ENCODE data around the gene B3GAT1. TPM values are rescaled to one million over a fixed set of nuclear protein-coding genes. Genes with fewer than 3 reads are reported as not detected.

Gene B3GAT1
- total RNA-seq, 1 donor = not detected

DNA sequence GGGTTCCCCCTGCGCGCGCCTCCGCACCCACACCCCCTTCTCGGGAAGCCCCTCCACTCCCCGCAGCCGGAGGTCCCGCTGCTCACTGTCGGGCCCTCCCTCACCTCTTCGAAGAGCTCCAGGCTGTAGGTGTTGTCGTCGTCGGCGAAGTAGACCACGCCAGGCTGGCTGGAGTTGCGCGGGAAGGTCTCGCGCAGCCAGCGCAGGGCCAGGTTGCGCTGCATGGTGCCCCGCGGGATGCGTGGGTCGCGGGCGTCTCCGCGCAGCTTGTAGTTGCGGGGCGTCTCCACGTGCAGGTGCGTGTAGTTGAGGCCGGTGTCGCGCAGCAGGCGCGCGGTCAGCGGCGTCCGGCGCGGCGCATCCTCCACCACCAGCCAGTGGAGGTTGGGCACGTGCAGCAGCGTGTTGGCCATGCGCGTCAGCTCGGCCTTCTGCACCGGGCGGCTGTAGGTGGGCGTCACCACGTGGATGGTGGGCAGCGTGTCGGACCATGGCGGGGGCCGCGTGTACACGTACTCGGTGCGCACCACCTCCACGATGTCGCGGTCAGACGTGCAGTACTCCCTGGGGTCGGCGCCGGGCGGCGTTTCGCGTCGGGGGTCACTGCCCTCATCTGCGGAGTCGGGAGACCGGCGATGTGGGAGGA is 28.3 kb downstream of the B3GAT1 start:
- no peaks in the 10 kb centered on the region for H3K9me3 ChIP-seq (ENCODE audit: low read depth, low read length)
- no peaks in the 10 kb centered on the region for H3K79me2 ChIP-seq (ENCODE audit: insufficient read depth, low read length)
- no peak overlapping the region for H3K4me3 ChIP-seq (ENCODE audit: insufficient read depth, low read length)
- no peak overlapping the region for H3K4me2 ChIP-seq (ENCODE audit: insufficient read depth, low read length)
- H3K36me3 ChIP-seq (ENCODE audit: insufficient read depth, low read length) = no peaks in the 10 kb centered on the region
- no peak overlapping the region for H2AFZ ChIP-seq (ENCODE audit: low read length)
- no peak for DNase-seq (ENCODE audit: insufficient read length, low spot score, missing footprints)
- no peak overlapping the region for H3K27ac ChIP-seq (ENCODE audit: low read depth, low read length)
- no peaks in the 10 kb centered on the region for H3K4me1 ChIP-seq (ENCODE audit: insufficient read depth, low read length)
- no peaks in the 10 kb centered on the region for H3K27me3 ChIP-seq (ENCODE audit: insufficient read depth, low read length)
- TF ChIP-seq, protein P1, sequence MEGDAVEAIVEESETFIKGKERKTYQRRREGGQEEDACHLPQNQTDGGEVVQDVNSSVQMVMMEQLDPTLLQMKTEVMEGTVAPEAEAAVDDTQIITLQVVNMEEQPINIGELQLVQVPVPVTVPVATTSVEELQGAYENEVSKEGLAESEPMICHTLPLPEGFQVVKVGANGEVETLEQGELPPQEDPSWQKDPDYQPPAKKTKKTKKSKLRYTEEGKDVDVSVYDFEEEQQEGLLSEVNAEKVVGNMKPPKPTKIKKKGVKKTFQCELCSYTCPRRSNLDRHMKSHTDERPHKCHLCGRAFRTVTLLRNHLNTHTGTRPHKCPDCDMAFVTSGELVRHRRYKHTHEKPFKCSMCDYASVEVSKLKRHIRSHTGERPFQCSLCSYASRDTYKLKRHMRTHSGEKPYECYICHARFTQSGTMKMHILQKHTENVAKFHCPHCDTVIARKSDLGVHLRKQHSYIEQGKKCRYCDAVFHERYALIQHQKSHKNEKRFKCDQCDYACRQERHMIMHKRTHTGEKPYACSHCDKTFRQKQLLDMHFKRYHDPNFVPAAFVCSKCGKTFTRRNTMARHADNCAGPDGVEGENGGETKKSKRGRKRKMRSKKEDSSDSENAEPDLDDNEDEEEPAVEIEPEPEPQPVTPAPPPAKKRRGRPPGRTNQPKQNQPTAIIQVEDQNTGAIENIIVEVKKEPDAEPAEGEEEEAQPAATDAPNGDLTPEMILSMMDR (IDR thresholded peaks at IDR 0.05; ENCODE audit: extremely low read depth, low read depth, low read length) = no peak
- H4K20me1 ChIP-seq (ENCODE audit: insufficient read depth, low read length) = no peaks in the 10 kb centered on the region

DNA sequence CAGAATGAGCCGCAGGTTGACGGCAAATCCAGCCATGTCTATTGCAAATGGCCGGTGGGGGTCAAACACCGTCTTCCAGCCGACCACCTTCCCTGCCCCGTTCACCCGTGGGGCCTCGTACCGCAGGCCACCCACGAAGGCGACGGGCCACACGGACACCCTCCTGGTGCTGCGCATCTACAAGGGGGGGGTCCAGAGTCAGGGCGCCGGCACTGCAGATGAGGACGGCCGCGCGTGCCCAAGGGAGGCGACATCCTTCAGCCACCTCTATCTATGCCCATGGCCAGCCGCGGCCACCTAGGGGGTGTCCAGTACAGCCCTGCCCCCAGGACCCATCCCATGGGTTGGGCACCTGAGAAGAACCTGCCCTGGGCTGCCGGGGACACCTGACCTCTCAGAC is 29.2 kb downstream of the B3GAT1 start:
- TF ChIP-seq, protein P1 (IDR thresholded peaks at IDR 0.05; ENCODE audit: extremely low read depth, low read depth, low read length) = no peak
- H3K4me2 ChIP-seq (ENCODE audit: insufficient read depth, low read length) = no peak overlapping the region
- H4K20me1 ChIP-seq (ENCODE audit: insufficient read depth, low read length) = no peaks in the 10 kb centered on the region
- no peaks in the 10 kb centered on the region for H3K27me3 ChIP-seq (ENCODE audit: insufficient read depth, low read length)
- no peak overlapping the region for H2AFZ ChIP-seq (ENCODE audit: low read length)
- no peak for DNase-seq (ENCODE audit: insufficient read length, low spot score, missing footprints)
- H3K27ac ChIP-seq (ENCODE audit: low read depth, low read length) = no peak overlapping the region
- H3K79me2 ChIP-seq (ENCODE audit: insufficient read depth, low read length) = no peaks in the 10 kb centered on the region
- H3K4me3 ChIP-seq (ENCODE audit: insufficient read depth, low read length) = no peak overlapping the region
- no peaks in the 10 kb centered on the region for H3K36me3 ChIP-seq (ENCODE audit: insufficient read depth, low read length)
- H3K9me3 ChIP-seq (ENCODE audit: low read depth, low read length) = no peaks in the 10 kb centered on the region
- H3K4me1 ChIP-seq (ENCODE audit: insufficient read depth, low read length) = no peaks in the 10 kb centered on the region

DNA sequence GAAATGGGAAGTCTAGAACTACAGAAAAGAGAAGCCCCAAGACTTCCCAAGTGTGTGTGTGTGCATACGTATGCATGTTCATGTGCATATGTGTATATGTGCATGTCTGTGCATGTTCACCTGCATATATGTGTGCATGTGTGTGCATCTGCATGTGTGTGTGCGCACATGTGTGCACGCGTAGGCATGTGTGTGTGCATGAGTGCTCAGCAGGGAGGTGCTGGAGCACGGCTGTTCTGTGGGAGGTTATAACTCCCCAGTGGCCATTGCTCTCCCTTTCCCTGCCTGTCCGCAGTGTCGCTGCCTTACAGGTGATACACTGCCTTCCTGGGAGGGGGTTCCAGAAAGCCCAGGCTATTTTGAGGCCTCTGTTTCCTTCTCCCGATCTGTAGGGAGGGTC is 29.8 kb downstream of the B3GAT1 start:
- Histone ChIP-seq H3K4me3 (ENCODE audit: insufficient read depth, low read length) (no peak overlapping the region), H3K27me3 (ENCODE audit: insufficient read depth, low read length) (no peaks in the 10 kb centered on the region), H3K27ac (ENCODE audit: low read depth, low read length) (no peak overlapping the region), H3K36me3 (ENCODE audit: insufficient read depth, low read length) (no peaks in the 10 kb centered on the region), H2AFZ (ENCODE audit: low read length) (no peak overlapping the region), H4K20me1 (ENCODE audit: insufficient read depth, low read length) (no peaks in the 10 kb centered on the region), H3K4me1 (ENCODE audit: insufficient read depth, low read length) (no peaks in the 10 kb centered on the region), H3K9me3 (ENCODE audit: low read depth, low read length) (no peaks in the 10 kb centered on the region), H3K4me2 (ENCODE audit: insufficient read depth, low read length) (no peak overlapping the region), H3K79me2 (ENCODE audit: insufficient read depth, low read length) (no peaks in the 10 kb centered on the region)
- TF ChIP-seq, protein P1 (IDR thresholded peaks at IDR 0.05; ENCODE audit: extremely low read depth, low read depth, low read length) = no peak
- no peak for DNase-seq (ENCODE audit: insufficient read length, low spot score, missing footprints)

DNA sequence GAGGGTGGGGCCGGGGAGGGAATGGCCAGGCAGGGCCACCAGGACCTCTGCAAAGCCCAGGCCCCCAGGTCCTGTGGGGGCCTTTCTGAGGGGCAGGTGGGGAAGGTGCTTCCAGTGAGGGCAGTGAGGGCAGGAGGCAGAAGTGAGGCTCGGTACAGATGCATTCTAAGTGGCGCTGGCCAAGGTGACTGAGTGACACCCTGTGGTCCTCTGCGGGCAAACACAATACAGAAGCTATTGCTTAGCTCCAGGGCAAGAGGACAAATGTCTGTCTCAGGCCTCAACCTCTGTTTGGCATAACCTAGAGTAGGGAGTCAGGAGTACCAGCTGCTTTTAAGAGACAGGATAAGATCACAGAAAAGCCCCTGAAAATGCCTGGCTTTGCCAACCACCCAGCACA is 31.3 kb downstream of the B3GAT1 start:
- DNase-seq (ENCODE audit: insufficient read length, low spot score, missing footprints) = no peak
- Histone ChIP-seq H3K36me3 (ENCODE audit: insufficient read depth, low read length) (no peaks in the 10 kb centered on the region), H3K79me2 (ENCODE audit: insufficient read depth, low read length) (no peaks in the 10 kb centered on the region), H4K20me1 (ENCODE audit: insufficient read depth, low read length) (no peaks in the 10 kb centered on the region), H3K27me3 (ENCODE audit: insufficient read depth, low read length) (no peaks in the 10 kb centered on the region), H2AFZ (ENCODE audit: low read length) (no peak overlapping the region), H3K27ac (ENCODE audit: low read depth, low read length) (no peak overlapping the region), H3K4me1 (ENCODE audit: insufficient read depth, low read length) (no peaks in the 10 kb centered on the region), H3K9me3 (ENCODE audit: low read depth, low read length) (no peaks in the 10 kb centered on the region), H3K4me3 (ENCODE audit: insufficient read depth, low read length) (no peak overlapping the region), H3K4me2 (ENCODE audit: insufficient read depth, low read length) (no peak overlapping the region)
- TF ChIP-seq, protein P1 (IDR thresholded peaks at IDR 0.05; ENCODE audit: extremely low read depth, low read depth, low read length) = no peak

All from osteoblast (primary cell).